H54 (cell line): ENCODE measurements around the gene FBXO31.

Experiments used
- DNase-seq: peaks from one replicate; pipeline ENCODE4 v3.0.0; 2011; ENCODE audit warnings: low spot score, mixed read lengths; ENCODE audit not compliant: insufficient read length
- FAIRE-seq: peaks from 3 replicates; lab custom pipeline; 2011; peaks lifted over from hg19 to GRCh38; lab: Jason Lieb, UNC
- POLR2A ChIP-seq: IDR thresholded peaks from 2 replicates; pipeline ENCODE4 v1.6.1; 2011; ENCODE audit warnings: low read depth, mild to moderate bottlenecking, low read length

FBXO31 gene

DNA sequence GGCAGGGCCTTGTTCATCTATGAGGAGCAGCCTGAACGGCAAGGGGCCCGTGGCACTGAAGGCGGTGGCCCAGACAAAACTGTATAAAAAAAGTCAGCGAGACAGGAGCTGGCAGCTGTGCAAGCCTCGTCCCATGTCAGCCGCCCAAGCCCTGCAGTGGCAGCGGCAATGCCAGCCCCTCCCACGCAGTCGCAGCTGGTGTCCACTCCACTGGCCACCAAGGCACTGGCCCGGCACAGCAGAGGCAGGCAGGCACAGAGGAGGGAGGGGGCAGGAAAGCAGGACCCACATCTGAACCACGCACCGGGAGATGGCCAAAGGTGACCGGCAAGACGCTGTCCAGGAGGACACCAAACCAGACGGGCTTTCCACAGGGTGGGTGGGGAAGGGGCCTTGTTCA, 50.5 kb downstream of the FBXO31 start:
- DNase-seq, result no peak
- no peak for TF ChIP-seq POLR2A
- no peak for FAIRE-seq

DNA sequence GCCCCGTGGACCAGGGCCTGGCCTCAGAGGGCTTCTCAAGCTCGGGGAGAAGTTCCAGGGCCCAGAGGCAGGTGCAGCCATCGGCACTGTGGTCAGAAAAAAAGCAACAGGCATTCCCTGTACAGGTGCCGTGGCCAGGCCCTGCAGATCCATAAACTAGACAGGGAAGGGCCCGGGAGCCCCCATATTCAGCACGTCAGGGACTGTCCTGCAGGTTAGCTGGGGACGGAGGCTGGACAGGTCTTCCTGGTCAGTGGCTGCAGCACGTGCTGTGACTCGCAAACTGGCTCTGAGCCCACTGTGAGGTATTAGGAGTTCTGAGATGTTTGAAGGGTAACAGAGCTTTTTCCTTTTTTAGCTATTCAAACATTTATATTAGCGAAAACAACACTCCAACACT, 51.4 kb downstream of the FBXO31 start:
- no peak for TF ChIP-seq POLR2A
- no peak for FAIRE-seq

DNA sequence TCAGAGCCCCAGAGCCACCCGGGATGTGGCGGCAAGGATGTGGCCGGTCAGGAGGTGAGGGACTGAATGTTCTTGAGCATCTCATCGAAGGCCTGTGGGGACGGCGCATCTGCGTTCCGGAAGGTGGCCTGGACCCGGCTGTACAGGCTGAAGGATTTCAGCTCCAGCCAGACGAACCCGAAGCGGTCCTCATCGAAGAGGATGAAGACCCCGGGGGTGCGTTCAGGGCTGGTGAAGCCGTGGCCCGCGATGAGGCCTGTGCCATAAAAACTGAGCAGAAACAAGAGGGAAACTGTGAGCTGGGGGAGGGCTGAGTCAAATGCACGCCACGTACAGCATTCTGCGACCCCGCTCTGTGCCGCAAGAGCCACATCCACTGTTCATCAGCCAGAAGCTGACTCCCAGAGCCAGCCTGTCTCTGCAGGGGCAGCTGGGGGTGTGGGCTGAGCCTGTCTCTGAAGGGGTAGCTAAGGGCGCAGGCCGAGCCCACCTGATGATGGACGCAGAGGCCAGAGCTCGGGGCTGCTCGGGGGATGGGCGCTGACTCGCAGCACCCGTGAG, 52.3 kb downstream of the FBXO31 start:
- TF ChIP-seq POLR2A, result no peak
- DNase-seq, result no peak
- no peak for FAIRE-seq

More for the DNA sequence above, 51.4 kb downstream of the FBXO31 start:
- DNase-seq, result no peak

DNA sequence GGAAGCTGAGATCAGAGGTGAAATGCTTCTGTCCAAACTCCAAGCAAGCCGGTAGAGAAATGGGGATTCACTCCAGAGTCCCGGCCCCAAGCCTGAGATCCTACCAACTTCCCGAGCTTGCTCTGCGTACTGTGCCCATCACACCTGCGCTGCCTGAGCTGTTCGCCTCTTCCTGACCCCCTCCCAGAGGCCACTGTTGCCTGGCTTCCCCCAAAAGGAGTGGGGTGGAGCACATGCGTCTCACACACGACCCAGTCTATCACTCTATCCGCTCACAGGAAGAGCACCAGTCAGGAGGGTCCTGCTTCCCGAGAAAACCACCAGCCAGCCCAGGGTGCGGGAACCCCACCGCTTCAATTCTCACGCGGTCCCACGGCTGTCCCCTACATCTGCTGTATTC, 52.9 kb downstream of the FBXO31 start:
- FAIRE-seq, result no peak
- no peak for TF ChIP-seq POLR2A

DNA sequence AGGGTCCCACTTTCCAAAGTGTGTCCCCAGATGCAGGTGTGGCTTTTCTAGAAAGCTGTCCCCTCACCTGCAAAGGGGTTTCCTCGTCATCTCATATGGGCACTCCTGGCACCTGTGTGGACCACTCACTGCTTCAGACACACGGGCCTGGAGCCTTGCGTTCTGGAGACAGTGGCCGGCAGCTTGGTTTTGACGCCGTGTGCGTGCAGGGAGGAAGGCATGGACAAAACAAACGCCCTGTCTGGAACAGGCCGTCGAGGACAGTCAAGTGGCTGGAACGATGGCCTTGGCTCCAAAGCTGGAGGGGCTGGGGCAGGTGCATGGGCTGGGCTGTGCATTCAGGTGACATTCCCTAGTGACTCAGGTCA, 53.3 kb downstream of the FBXO31 start:
- DNase-seq, result no peak
- FAIRE-seq, result no peak
- TF ChIP-seq POLR2A, result no peak

More for the DNA sequence above, 52.9 kb downstream of the FBXO31 start:
- no peak for DNase-seq

DNA sequence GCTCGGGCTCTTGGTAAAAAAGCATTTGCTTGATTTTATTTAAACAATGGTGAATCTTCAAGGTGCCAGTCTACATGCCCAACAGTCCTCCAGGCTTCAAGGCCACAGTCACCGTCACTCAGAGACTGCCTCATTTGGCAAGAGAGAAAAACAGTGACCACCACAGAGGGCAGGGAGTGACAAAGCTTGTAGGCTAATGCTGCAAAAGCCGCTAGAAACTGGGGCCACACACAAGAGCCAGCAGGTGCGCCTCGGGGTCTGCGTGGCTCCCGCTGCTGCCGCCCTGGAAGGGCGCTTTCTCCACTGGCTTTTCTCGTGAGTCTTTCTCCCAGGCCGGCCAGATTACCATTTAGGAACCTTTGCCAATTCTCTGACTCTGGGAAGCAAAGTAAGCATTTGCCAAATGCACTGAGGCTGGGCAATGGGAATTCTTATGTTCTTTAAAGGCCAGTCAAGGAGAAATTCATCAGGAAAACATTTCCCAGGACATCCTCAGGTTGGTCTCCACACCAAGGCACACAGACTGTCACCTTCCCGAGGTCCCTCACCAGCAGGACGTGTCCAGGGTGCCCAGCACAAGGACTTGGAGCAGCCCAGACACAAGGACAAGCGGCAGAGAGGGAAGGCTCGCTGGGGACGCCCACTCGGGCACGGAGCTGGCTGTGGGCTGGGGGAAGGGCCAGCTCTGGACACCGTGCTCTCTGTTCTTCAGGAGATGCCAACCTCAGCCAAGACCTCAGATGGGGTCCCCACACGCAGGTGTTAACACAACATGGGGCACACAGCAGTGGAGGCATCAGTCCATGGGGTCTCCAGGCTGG, 53.9 kb downstream of the FBXO31 start:
- no peak for FAIRE-seq
- TF ChIP-seq POLR2A, result no peak
- DNase-seq, result no peak

DNA sequence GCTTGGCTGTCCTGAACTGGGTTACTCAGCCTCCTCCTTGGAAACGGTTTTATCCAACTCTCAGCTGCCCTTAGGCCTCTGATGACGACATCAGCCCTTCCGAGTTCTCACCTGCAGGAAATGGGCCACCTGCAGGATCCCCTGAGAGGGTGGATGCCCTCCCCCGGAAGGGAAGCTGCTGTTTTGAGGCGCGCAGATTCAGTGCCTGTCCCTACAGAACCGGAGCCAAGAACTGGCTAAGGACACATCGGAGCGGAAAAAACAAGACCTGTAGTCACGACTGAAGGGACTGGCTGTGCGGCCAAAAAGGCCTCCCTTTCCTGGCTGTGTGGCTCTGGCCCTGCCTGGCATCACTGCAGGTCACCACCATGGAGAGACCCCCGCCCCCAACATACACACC, 54.7 kb downstream of the FBXO31 start:
- no peak for TF ChIP-seq POLR2A
- no peak for DNase-seq
- no peak for FAIRE-seq

DNA sequence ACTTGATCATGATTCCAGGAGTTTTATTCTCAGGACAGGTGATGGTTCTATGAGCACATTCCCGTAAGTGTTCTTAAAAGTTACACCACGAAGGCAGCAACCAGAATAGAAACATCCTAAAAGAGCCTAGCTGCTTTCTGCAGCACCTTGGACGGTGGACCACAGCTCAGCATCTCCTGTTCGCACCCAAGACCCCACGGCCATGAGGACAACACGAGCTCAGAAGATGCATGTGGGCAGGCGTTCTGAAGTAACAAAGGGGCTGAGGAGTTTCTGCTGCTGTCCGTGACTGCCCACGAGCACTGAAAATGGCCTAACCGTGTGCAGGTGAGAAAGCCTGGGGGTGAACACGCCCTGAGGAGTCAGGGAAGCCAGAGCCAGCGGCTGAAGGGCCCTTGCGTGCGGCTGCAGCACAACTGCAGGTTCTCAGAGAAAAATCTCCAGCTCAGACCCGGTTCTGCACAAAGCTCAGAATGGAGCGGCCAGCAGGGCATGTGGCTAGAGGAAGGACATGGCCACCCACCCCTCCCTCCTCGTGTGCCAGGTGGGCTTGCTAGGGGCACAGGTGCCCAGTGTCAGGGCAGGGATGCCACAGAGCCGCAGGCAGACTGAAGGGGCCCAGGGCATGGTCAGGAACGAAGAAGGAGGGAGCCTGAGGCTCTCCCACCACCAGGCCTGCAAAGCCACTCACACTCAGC, 55.6 kb downstream of the FBXO31 start:
- FAIRE-seq (no peak), DNase-seq (no peak)
- no peak for TF ChIP-seq POLR2A

DNA sequence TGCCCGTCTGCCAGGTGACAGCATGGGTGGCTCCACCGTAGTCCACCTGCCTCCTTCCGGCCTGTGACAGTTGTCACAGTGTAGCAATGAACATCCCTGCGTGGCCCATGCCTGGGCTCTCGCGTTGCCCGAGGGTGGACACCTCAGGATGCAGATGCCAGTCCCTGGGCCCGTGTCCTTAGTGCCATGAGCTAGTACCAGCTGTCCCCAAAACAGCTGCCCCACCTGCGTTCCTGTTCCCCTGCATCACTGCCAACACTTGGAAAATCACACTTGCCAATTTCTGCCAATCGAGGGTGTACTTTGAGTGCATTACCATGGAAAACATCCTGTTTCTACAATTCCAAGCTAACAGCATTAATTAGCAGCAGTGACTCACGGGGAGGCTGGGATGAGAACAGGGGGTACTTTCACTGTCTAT, 57.4 kb downstream of the FBXO31 start:
- no peak for DNase-seq
- TF ChIP-seq POLR2A, result no peak
- no peak for FAIRE-seq

DNA sequence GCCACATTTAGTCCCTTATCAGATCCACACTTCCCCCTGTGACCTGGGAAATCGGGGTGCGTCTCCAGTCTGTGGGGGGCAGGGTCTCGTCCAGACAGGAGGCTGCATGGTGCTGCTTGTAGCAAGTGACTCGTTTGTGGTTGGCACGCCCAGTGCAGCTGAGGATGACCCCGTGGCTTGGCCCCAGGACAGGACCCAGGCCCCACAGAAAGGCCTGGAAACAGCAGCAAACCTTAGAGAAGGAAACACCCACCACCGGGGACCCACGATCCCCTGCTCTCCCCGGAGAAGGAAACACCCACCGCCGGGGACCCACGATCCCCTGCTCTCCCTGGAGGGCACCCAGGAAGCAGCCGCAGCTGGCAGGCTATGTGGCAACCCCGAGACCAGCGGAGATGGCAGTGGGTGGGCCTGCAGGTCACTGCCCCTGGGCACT, 58.1 kb downstream of the FBXO31 start:
- no peak for FAIRE-seq
- no peak for DNase-seq
- no peak for TF ChIP-seq POLR2A

DNA sequence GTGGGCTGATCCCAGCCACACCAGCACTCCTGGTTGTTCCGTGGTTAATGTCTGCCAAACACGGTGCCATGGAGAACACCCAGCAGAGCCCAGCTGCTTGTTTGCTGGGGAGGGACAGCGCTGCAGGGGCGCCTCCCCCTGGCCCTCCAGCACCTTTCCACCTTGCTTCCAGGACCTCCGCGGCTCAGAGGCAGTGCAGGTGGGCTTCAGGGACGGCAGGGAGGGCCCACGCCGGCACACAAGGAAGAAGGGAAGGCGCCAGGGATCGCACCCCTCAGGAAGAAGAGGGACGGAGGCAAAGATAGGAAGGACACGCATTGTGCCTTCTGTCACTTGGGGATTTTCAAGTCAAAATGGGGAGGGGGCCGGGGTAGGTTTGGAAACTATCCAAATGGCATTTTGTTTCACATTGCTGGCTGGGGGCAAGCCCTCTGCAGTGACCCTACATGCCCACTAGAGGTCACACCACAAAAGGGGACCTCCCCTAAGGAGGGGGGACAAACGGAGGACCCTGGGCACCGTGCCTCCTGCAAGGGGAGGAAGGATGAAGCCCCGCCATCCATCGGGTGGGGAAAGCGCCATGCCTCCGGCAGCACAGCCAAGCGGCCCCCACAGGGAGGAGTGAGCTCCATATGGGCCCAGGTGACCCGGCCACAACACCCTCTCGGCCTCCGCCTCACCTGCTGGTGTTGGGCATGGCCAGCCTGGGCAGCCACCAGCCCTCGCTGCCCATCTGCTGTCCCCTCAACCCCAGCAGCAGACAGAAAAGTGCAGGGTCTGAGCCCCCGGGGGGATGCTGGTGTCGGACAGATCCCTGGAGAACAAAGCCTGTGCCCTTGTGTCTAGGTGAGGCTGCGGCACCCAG, 58.9 kb downstream of the FBXO31 start:
- no peak for TF ChIP-seq POLR2A
- no peak for DNase-seq
- no peak for FAIRE-seq

DNA sequence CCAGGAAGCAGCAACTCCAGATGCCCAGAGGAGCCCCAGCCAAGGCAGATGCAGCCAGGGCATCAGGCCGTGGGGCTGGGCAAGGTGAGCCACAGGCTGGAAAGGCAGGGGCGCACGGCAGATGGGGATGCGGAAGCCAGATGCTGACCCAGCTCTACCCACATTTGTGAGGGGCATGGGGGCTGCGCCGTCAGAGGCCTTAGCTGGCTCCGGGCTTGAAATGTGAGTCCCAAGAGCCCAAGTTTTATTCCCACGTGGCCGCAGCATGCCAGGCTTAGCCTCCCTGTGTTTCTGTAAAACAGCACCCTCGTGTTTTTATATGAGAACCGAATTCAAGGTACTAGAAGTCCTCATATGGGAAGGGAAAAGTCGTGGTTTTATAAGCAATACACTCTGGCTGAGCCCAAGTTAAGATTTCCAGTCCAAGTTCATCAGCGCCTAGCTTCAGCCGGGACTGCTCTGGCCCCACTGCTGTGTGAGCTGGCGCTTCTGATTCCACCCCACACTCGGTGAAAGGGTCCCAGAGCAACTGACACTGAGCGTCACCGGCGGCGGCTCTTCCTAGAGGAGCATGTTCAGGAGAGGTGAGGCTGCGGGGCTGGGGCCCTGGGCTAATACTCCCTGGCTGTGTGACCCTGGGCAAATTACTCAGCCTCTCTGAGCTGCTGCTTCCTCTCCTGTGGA, 59.7 kb downstream of the FBXO31 start:
- TF ChIP-seq POLR2A, result no peak
- no peak for DNase-seq
- FAIRE-seq, result no peak
